SK-N-SH treated with all-trans-retinoic acid at 6 μM for 48 hours (cell line): Measurements from ENCODE around the gene C20orf96.
"Not testable (repeated sequence)": the region's sequence is repeated elsewhere in the genome, so short reads cannot be mapped to it uniquely, and the experiment has no call there.

ENCODE experiments used
- ESRRG ChIP-seq: fragments of 250-450 bp; sonication (Bioruptor Pico); IDR thresholded peaks from 2 replicates; pipeline ENCODE4 v1.6.1; 2021; ENCODE audit warnings: mild to moderate bottlenecking
- TOX ChIP-seq: fragments of 250-450 bp; sonication (Bioruptor Pico); IDR thresholded peaks from 2 replicates; pipeline ENCODE4 v1.8.0; 2021; ENCODE audit warnings: mild to moderate bottlenecking, moderate library complexity, borderline replicate concordance
- TSHZ2 ChIP-seq: fragments of 250-450 bp; sonication (Bioruptor Pico); IDR thresholded peaks from 2 replicates; pipeline ENCODE4 v1.5.0; 2020; ENCODE audit warnings: mild to moderate bottlenecking, moderate library complexity
- ZFP3 ChIP-seq: fragments of 250-450 bp; sonication (Bioruptor Pico); IDR thresholded peaks from 2 replicates; pipeline ENCODE4 v1.5.0; 2020; ENCODE audit warnings: mild to moderate bottlenecking, moderate library complexity
- ZFP30 ChIP-seq: fragments of 450-650 bp; formaldehyde crosslinking; IDR thresholded peaks from 2 replicates; pipeline ENCODE4 v1.5.0; 2022; ENCODE audit warnings: mild to moderate bottlenecking, moderate library complexity
- ZNF565 ChIP-seq: fragments of 450-650 bp; formaldehyde crosslinking; conservative IDR thresholded peaks from 2 replicates; pipeline ENCODE4 v1.5.0; 2020; ENCODE audit warnings: low read depth, mild to moderate bottlenecking, moderate library complexity
- TF ChIP-seq, protein P1 (sequence below): fragments of 250-450 bp; sonication (Bioruptor Pico); IDR thresholded peaks from 2 replicates; pipeline ENCODE4 v1.8.0; 2020; ENCODE audit warnings: mild to moderate bottlenecking, moderate library complexity, borderline replicate concordance

DNA sequence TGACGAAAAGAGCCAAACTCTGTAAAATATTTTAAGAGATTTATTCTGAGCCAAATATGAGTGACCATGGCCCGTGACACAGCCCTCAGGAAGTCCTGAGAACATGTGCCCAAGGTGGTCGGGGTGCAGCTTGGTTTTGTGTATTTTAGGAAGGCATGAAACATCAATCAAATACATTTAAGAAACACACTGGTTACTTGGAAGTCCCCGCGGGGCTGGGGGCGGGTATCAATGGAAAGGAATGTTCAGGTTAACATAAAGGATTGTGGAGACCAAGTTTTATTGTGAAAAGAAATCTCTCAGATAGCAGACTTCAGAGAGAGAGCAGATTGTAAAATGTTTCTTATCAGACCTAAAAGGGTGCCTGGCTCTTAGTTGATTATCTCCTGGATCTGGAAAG is 37.1 kb downstream of the C20orf96 start:
- TF ChIP-seq, protein P1, sequence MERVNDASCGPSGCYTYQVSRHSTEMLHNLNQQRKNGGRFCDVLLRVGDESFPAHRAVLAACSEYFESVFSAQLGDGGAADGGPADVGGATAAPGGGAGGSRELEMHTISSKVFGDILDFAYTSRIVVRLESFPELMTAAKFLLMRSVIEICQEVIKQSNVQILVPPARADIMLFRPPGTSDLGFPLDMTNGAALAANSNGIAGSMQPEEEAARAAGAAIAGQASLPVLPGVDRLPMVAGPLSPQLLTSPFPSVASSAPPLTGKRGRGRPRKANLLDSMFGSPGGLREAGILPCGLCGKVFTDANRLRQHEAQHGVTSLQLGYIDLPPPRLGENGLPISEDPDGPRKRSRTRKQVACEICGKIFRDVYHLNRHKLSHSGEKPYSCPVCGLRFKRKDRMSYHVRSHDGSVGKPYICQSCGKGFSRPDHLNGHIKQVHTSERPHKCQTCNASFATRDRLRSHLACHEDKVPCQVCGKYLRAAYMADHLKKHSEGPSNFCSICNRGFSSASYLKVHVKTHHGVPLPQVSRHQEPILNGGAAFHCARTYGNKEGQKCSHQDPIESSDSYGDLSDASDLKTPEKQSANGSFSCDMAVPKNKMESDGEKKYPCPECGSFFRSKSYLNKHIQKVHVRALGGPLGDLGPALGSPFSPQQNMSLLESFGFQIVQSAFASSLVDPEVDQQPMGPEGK (CRISPR knock-in tag) = not testable (repeated sequence)
- TF ChIP-seq TOX; ZNF565 (CRISPR knock-in tag); ESRRG (CRISPR knock-in tag); ZFP3 (CRISPR knock-in tag); ZFP30 (CRISPR knock-in tag); TSHZ2: not testable (repeated sequence)
